GM08714 (cell line): Measurements from ENCODE around the gene FCHO1.

ENCODE experiments used
- H3K4me3 ChIP-seq: fragments of 200-500 bp; sonication (Bioruptor generic); 2 replicates; pipeline ENCODE4 v1.5.1; 2014; ENCODE audit warnings: mild to moderate bottlenecking, low read length, inconsistent platforms
- ZNF274 ChIP-seq: IDR thresholded peaks from 2 replicates; pipeline ENCODE4 v1.6.1; 2012; ENCODE audit warnings: mild to moderate bottlenecking, low read depth, low read length

FCHO1 gene

DNA sequence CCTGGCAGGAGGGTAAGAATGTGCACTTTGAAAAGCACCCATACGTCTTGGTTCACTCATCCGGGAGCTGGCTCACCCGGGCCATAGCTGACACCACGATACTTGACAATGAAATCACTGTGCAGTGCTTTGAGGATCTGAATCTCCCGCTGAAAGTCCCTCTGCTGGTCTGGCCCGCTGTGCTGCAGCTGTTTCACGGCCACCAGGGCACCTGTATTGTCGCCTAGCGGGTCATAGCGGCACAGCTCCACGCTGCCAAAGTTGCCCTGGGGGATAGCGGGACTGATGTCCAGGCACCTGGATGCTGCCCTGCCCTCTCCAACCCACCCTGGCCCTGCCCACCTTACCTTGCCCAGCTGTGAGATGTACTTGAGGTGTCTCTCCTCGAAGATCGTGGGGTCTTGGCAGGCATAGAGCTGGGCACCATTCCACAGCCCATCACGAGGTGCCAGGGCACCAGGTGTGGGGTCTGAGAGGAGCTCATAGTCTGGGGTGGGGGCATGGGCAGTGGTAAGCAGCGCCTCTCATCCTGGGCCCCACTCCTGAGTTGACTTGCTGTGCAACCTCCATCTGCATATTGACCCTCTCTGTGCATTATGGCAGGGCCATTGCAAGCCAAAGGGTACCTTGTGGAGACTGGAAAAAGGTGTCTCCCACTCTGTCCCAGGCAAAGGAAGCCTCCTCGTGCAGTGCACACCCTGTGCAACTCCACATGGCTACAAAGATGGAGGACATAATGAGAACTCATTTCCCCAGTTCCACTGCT, 81.3 kb downstream of the FCHO1 start:
- TF ChIP-seq ZNF274: no peak
- H3K4me3 ChIP-seq: no peak overlapping the region

- H3K4me3 ChIP-seq: no peak overlapping the region
- no peak for TF ChIP-seq ZNF274
These were observed 83.3 kb downstream of the FCHO1 start for GRCh38 chr19:17834350-17835181.

DNA sequence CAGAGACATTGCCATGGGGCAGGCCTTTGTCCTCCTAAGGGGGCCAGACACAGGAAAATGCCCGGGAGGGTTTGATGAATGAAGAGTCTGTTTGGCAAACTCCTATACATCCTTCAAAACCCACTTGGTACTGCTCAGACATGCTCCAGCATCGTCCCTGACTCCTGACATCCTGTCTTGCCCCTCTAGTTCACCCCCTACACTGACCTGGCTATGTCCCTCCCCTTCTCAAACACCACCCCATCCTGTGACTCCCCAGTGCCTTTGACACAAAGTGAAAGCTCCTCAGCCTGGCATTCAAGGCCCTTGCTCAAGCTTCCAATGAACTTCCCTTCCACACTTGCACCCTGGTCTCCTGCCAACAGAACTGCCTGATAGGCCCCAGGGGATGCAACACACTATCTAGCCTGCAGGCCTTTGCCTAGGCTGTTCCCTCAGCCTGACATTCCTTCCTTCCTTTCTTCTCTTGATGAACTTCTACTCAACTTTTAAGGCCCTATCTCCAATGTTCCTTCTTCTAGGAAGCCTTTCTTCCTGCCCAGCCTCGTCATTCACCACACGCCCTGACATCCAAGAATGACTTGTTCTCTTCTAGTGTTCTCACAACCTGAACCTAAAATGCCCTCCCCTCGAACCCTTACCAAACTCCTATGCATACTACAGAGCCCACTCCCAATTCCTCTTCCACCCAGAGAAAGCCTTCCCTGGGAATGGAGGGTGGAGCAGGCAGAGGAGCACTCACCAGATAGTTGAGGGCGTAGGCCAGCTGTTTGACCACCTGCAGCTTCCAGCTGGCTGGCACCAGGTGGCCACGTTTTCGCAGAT, 84.1 kb downstream of the FCHO1 start:
- no peak for TF ChIP-seq ZNF274

DNA sequence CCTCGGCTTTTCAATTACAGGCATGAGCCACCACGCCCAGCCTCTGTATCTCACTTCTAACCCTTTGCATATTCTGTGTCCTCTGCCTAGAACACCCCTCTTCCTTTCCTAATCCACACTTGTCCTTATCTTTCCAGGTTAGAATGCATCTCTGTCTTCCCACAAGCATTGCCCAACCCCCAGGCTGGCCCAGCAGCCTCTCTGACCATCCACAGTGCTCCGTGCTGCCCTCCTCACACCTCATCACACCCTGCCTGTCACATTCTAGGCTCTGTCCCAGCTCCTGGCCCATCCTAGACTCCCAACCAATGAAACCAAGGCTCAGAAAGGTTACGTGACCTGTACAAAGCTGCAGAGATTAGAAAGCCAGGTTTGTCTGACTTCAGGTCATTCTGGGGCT, 85.3 kb downstream of the FCHO1 start:
- no peak for TF ChIP-seq ZNF274
- no peak overlapping the region for H3K4me3 ChIP-seq

More for the DNA sequence above, 84.1 kb downstream of the FCHO1 start:
- no peak overlapping the region for H3K4me3 ChIP-seq

- TF ChIP-seq ZNF274: no peak
- no peak overlapping the region for H3K4me3 ChIP-seq
These were observed 86.7 kb downstream of the FCHO1 start for GRCh38 chr19:17837972-17838371.
